Esophagus squamous epithelium (tissue), 5 donors: ENCODE data around the gene C1QTNF9B. TPM values are rescaled to one million over a fixed set of nuclear protein-coding genes. Genes with fewer than 3 reads are reported as not detected.
"Not testable (repeated sequence)": the region's sequence is repeated elsewhere in the genome, so short reads cannot be mapped to it uniquely, and the experiment has no call there.

Experiments used
- DNase-seq: peaks from one replicate; lab custom pipeline; 2025; lab: John Stamatoyannopoulos, UW
- H3K27ac ChIP-seq, 4 donors: fragments of 200-600 bp; sonication (generic); one replicate each; pipeline ENCODE4 v1.5.1; 2016 to 2019; ENCODE audit warnings: mild to moderate bottlenecking in 1 of 4
- H3K27me3 ChIP-seq, 4 donors: fragments of 200-600 bp; sonication (generic); 1 replicate in 3 of 4; 2 replicates in 1 of 4; pipeline versions ENCODE4 v1.5.1 to v1.6.0; 2017 to 2021; ENCODE audit warnings: antibody characterized with exemption in 1 of 4
- H3K36me3 ChIP-seq, 3 donors: fragments of 200-600 bp; sonication (generic); one replicate each; pipeline ENCODE4 v1.5.1; 2016 to 2019
- H3K4me1 ChIP-seq, 3 donors: fragments of 200-600 bp; sonication (generic); one replicate each; pipeline ENCODE4 v1.5.1; 2017 to 2019
- H3K4me3 ChIP-seq, 4 donors: fragments of 200-600 bp; sonication (generic); 1 replicate in 3 of 4; 2 replicates in 1 of 4; pipeline ENCODE4 v1.5.1; 2016 to 2019; ENCODE audit warnings: mild to moderate bottlenecking in 2 of 4, moderate library complexity in 1 of 4
- H3K9me3 ChIP-seq, 3 donors: fragments of 200-600 bp; sonication (generic); one replicate each; pipeline ENCODE4 v1.5.1; 2016 to 2019
- POLR2A ChIP-seq, 4 donors: fragments of 450-650 bp; IDR thresholded peaks; one replicate each; pipeline ENCODE4 v1.6.1; 2017; ENCODE audit warnings: antibody characterized with exemption in 4 of 4, mild to moderate bottlenecking in 4 of 4, moderate library complexity in 3 of 4
- WGBS, 2 donors: methylation state at CpG; one replicate each; pipeline ENCODE4 v1.1.5; 2018; 5-methylcytosine and 5-hydroxymethylcytosine counted together
- intact Hi-C: fragments of 100-400 bp; cut with DNase I; formaldehyde crosslinking; loops from one replicate; pipeline ENCODE4 v1.15.0; 2022
- total RNA-seq, 4 donors: library from RNA; depleted of rRNA; stranded (reverse); fragments of >200 nt; gene quantifications; one replicate each; pipeline ENCODE4 v1.1.0, GENCODE V29; 2016
- TF ChIP-seq, protein P1 (sequence below), 6 experiments: fragments of 450-650 bp in 4 of 6; fragments of 200-600 bp in 2 of 6; sonication (generic) in 2 of 6; IDR thresholded peaks; one replicate each; pipeline ENCODE4 v1.5.1; 2016 to 2019; ENCODE audit warnings: antibody characterized with exemption in 6 of 6, mild to moderate bottlenecking in 4 of 6, moderate library complexity in 4 of 6
- donor health status: DM: yes; HTN: yes; CAD: no.

The C1QTNF9B gene
- total RNA-seq, 4 donors from 2014 or later, result not detected

GRCh38 chr13:23889615-23890607, 7.4 kb downstream of the C1QTNF9B start:
- Histone ChIP-seq H3K36me3 (peaks cover 0 to 10% (median 0%) of the 10 kb centered on the region in 3 donors), H3K27ac (peak overlapping the region; percentile 88 to 95 (median 94)), H3K4me1 (peaks cover 5 to 22% (median 7%) of the 10 kb centered on the region in 3 donors), H3K27me3 (no peaks in the 10 kb centered on the region), H3K9me3 (no peaks in the 10 kb centered on the region), H3K4me3 (peak overlapping the region; percentile 74 to 100 (median 94))
- intact Hi-C loops, result no loop called here
- TF ChIP-seq, protein P1, sequence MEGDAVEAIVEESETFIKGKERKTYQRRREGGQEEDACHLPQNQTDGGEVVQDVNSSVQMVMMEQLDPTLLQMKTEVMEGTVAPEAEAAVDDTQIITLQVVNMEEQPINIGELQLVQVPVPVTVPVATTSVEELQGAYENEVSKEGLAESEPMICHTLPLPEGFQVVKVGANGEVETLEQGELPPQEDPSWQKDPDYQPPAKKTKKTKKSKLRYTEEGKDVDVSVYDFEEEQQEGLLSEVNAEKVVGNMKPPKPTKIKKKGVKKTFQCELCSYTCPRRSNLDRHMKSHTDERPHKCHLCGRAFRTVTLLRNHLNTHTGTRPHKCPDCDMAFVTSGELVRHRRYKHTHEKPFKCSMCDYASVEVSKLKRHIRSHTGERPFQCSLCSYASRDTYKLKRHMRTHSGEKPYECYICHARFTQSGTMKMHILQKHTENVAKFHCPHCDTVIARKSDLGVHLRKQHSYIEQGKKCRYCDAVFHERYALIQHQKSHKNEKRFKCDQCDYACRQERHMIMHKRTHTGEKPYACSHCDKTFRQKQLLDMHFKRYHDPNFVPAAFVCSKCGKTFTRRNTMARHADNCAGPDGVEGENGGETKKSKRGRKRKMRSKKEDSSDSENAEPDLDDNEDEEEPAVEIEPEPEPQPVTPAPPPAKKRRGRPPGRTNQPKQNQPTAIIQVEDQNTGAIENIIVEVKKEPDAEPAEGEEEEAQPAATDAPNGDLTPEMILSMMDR (IDR thresholded peaks at IDR 0.05), result peak in 1 of 6 experiments; percentile 25
- no peak for TF ChIP-seq POLR2A (IDR thresholded peaks at IDR 0.05)
- WGBS, 2 donors, result 21 to 25% methylated on average over 15 of the region's 15 CpGs
- no peak for DNase-seq

DNA sequence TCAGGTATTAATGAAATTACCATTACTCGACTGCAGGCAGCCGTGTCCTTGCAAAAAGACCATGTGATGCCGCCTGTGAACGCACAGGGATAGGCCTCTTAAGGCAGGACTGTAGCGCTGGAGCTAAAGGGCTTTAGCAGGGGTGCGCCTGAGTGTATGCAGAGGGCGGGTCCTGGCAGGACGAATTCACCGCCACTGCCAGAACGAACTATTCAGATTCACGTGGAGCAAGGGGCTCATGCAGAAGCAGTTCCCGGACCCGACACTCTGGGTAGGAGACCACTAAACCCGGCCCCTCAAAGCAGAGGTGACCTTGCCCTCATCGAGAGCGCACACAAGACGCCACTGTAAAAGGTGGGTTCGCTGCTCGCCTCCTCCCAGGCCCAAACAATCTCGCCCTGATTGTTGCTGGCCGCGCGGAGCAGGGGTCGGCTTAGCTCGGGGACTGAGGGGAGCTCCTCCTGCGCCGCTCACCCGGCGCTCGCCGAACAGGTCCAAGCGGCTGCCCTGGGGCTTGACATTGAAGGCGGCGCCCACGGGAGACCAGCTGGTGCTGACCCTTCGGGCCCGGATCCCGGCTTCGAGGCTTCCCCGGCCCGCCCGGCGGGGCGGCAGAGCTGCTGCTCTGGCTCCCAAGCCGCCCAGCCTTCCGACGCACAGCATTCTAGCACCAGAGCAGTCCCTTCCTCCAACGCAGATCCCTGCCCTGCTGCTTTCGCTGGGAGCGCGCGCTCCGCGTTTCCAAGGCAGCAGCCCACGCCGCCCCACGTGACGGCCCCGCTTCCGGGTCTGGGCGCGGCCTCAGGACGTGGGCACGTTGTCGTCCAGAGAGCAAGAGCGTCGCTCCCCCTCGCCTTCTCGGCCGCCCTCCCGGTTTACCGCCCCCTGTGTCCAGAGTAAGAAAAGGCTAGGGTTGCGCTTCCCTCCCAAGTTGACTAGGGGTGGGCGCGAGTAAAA, 8.4 kb downstream of the C1QTNF9B start, which contains the start of gene MIPEP:
TSS of gene MIPEP (minus strand) at position 743 of the 957 bp plus-strand sequence. CDS start at position 663, 80 bp downstream.
- Histone ChIP-seq H3K27me3 (no peaks in the 10 kb centered on the region), H3K4me1 (peaks cover 5 to 22% (median 7%) of the 10 kb centered on the region in 3 donors), H3K36me3 (peaks cover 0 to 20% (median 0%) of the 10 kb centered on the region in 3 donors), H3K9me3 (no peaks in the 10 kb centered on the region), H3K4me3 (peak within 1 kb of the TSS; percentile 74 to 100 (median 94)), H3K27ac (peak within 1 kb of the TSS; percentile 88 to 95 (median 94))
- peak; percentile 61 for DNase-seq
- TF ChIP-seq, protein P1 (IDR thresholded peaks at IDR 0.05), result peak; percentile 62 to 81 (median 68)
- peak in 3 of 4 donors; percentile 64 to 83 (median 71) for TF ChIP-seq POLR2A (IDR thresholded peaks at IDR 0.05)
- intact Hi-C loops, result no loop called here
- 1% methylated on average over 18 to 29 of the region's 75 CpGs for WGBS, 2 donors

GRCh38 chr13:23884361-23884760, 12.9 kb downstream of the C1QTNF9B start:
- WGBS, 2 donors, result 83% methylated on average over 3 of the region's 3 CpGs; no CpG with 5 or more reads in 1 of the 2 donors
- H3K27me3 ChIP-seq, DNase-seq, H3K9me3 ChIP-seq, intact Hi-C loops, H3K27ac ChIP-seq, H3K4me3 ChIP-seq: not testable (repeated sequence)
- Histone ChIP-seq H3K36me3 (peaks cover 0 to 48% (median 6%) of the 10 kb centered on the region in 3 donors), H3K4me1 (peaks cover 5 to 14% (median 7%) of the 10 kb centered on the region in 3 donors)

DNA sequence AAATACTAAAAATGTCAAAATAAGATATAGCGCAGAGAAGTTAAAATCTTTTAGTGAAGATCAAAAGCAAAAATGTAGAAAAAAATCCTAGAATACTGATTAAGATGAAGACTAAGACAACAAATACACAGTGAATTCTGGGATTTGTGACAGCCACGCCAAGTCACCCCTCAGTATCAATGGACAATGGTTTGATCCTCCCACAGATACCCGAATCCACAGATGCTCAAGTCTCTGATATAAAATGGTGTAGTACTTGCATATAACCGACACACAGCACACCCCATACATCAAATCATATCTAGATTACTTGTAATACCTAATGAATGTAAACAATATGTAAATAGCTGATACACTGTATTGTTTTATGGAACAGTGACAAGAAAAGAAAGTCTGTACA, 14.0 kb downstream of the C1QTNF9B start:
- WGBS, 2 donors, result 86 to 93% methylated on average over 4 of the region's 4 CpGs
- H3K36me3 ChIP-seq, result peaks cover 0 to 59% (median 6%) of the 10 kb centered on the region in 3 donors
- no peaks in the 10 kb centered on the region for H3K9me3 ChIP-seq
- H3K27ac ChIP-seq, result no peak overlapping the region
- no peak overlapping the region for H3K4me3 ChIP-seq
- no peak for DNase-seq
- peaks cover 5 to 8% (median 6%) of the 10 kb centered on the region in 3 donors for H3K4me1 ChIP-seq
- intact Hi-C loops, result no loop called here
- TF ChIP-seq, protein P1 (IDR thresholded peaks at IDR 0.05), result no peak
- TF ChIP-seq POLR2A (IDR thresholded peaks at IDR 0.05), result no peak
- H3K27me3 ChIP-seq, result no peaks in the 10 kb centered on the region

GRCh38 chr13:23881402-23881800, 15.9 kb downstream of the C1QTNF9B start:
- intact Hi-C loops, DNase-seq, H3K27me3 ChIP-seq, H3K4me3 ChIP-seq, H3K4me1 ChIP-seq, H3K9me3 ChIP-seq, H3K27ac ChIP-seq: not testable (repeated sequence)
- peaks cover 0 to 73% (median 6%) of the 10 kb centered on the region in 3 donors for H3K36me3 ChIP-seq
- WGBS, 2 donors, result 94 to 95% methylated on average over 2 to 7 of the region's 8 CpGs

DNA sequence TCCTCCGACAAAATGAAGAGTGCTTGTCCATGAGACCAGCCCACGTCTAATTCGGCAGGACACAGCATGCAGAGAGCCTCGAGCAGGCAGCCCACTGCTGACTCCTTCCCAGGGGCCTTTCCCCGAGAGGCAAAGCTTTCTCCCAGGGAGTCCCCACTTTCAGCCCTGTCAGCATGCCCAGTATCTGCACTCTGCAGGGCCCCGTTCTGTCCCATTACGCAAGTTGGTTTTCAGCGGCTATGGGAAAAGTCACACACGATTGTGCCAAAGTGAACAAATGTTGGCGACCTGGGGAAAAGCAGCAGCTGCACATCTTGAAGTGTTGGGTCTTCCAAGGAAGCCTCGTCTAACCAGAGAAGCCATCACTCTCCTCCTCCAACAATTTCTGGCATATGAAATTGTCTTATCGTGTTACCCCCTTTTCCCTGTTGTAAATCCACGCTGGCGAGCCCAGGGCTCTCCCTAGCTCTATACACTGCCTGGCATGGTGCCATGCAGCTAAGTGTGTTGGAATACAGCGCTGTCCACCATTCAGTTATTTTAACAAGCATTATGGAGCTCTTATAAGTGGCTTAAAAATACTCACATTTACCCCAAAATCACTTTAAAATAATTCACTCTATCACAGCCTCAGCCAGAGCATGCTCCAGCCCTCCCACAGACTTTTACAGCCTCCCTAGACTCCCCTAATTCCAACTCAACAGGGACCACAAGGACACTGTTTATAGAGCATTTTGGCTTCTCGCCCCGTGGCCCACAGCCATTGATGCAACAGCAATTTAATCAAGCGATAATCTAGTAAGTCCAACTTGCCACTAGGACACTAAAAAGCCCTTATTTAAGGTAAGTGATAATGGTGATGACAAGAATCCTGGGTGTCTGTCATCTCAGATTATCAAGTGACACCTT, 16.6 kb downstream of the C1QTNF9B start:
- H3K4me3 ChIP-seq, DNase-seq, H3K27ac ChIP-seq, H3K27me3 ChIP-seq, H3K9me3 ChIP-seq, intact Hi-C loops, H3K4me1 ChIP-seq: not testable (repeated sequence)
- 89 to 90% methylated on average over 8 to 10 of the region's 18 CpGs for WGBS, 2 donors
- H3K36me3 ChIP-seq, result peaks cover 0 to 71% (median 6%) of the 10 kb centered on the region in 3 donors
